ENCODE measurements around the gene RBPJL. TPM values are rescaled to one million over a fixed set of nuclear protein-coding genes. Genes with fewer than 3 reads are reported as not detected.

RBPJL gene
- total RNA-seq, 1 experiment from 2014 or later = not detected

- intact Hi-C loops (cut with micrococcal nuclease; ENCODE audit: unreplicated experiment) = no loop called here
- BruUV-seq (replicated peaks) = no TSS peak
- H3K4me3 ChIP-seq (ENCODE audit: low read depth, low read length, poor library complexity, severe bottlenecking) = no peak overlapping the region
- H3K4me1 ChIP-seq (ENCODE audit: insufficient read depth, low read length, poor library complexity, severe bottlenecking) = peaks cover 47% of the 10 kb centered on the region
- CTCF ChIA-PET = no interaction called here
- H3K36me3 ChIP-seq (ENCODE audit: insufficient read depth, low read length, poor library complexity, severe bottlenecking) = no peaks in the 10 kb centered on the region
- TF ChIP-seq, protein P1, sequence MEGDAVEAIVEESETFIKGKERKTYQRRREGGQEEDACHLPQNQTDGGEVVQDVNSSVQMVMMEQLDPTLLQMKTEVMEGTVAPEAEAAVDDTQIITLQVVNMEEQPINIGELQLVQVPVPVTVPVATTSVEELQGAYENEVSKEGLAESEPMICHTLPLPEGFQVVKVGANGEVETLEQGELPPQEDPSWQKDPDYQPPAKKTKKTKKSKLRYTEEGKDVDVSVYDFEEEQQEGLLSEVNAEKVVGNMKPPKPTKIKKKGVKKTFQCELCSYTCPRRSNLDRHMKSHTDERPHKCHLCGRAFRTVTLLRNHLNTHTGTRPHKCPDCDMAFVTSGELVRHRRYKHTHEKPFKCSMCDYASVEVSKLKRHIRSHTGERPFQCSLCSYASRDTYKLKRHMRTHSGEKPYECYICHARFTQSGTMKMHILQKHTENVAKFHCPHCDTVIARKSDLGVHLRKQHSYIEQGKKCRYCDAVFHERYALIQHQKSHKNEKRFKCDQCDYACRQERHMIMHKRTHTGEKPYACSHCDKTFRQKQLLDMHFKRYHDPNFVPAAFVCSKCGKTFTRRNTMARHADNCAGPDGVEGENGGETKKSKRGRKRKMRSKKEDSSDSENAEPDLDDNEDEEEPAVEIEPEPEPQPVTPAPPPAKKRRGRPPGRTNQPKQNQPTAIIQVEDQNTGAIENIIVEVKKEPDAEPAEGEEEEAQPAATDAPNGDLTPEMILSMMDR (conservative IDR thresholded peaks at IDR 0.05; ENCODE audit: low read depth, low read length) = no peak
- TF ChIP-seq EZH2 (IDR thresholded peaks at IDR 0.05; ENCODE audit: borderline replicate concordance, low read depth, low read length, poor library complexity, severe bottlenecking) = no peak
- no peak for DNase-seq (ENCODE audit: low spot score)
- no peaks in the 10 kb centered on the region for H3K9me3 ChIP-seq (ENCODE audit: low read depth, low read length, poor library complexity, severe bottlenecking)
- POLR2A ChIA-PET (ENCODE audit: low non-redundant PET) = interaction anchor here (0.5 kb wide), 1 partner anchor 181 kb away, joined by 9 read pairs; no protein-coding TSS in a partner anchor
- H3K27ac ChIP-seq (ENCODE audit: low read depth, low read length, poor library complexity, severe bottlenecking) = no peak overlapping the region
- no peaks in the 10 kb centered on the region for H3K27me3 ChIP-seq (replicated peaks; ENCODE audit: insufficient read depth, low read depth, low read length, poor library complexity)
Measured at GRCh38 chr20:45346291-45346718, 39.7 kb downstream of the RBPJL start.

DNA sequence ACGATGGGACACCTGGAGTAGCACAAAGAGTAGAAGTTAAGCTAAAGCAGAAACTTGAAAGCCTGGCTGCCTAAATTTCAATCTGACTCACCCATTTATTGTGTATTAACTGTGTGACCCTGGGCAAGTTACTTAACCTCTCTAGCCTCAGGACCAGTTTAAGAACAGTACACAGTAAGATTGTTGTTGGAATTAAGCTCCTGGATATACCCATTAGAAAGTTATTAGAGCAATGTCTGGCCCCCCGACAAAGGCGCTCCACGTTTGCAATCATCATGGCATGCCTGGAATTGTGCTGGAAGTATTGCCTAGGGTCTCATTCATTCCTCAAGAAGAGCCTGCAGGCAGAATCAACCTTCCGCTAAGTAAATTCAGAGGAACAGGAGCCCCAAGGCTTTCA is 40.2 kb downstream of the RBPJL start:
- Histone ChIP-seq H3K27me3 (replicated peaks; ENCODE audit: insufficient read depth, low read depth, low read length, poor library complexity) (no peaks in the 10 kb centered on the region), H3K4me1 (ENCODE audit: insufficient read depth, low read length, poor library complexity, severe bottlenecking) (peaks cover 47% of the 10 kb centered on the region), H3K9me3 (ENCODE audit: low read depth, low read length, poor library complexity, severe bottlenecking) (no peaks in the 10 kb centered on the region), H3K36me3 (ENCODE audit: insufficient read depth, low read length, poor library complexity, severe bottlenecking) (no peaks in the 10 kb centered on the region), H3K27ac (ENCODE audit: low read depth, low read length, poor library complexity, severe bottlenecking) (no peak overlapping the region), H3K4me3 (ENCODE audit: low read depth, low read length, poor library complexity, severe bottlenecking) (peak overlapping the region; percentile 65)
- no peak for TF ChIP-seq EZH2 (IDR thresholded peaks at IDR 0.05; ENCODE audit: borderline replicate concordance, low read depth, low read length, poor library complexity, severe bottlenecking)
- TF ChIP-seq, protein P1 (conservative IDR thresholded peaks at IDR 0.05; ENCODE audit: low read depth, low read length) = no peak
- intact Hi-C loops (cut with micrococcal nuclease; ENCODE audit: unreplicated experiment) = no loop called here
- no TSS peak for BruUV-seq (replicated peaks)
- no peak for DNase-seq (ENCODE audit: low spot score)
- ChIA-PET CTCF (no interaction called here), POLR2A (ENCODE audit: low non-redundant PET) (interaction anchor here (0.6 kb wide), 1 partner anchor 16 kb away, joined by 4 read pairs; the partner anchor contains the start of gene SYS1)

GRCh38 chr20:45347297-45347935 is 40.8 kb downstream of the RBPJL start:
- Histone ChIP-seq H3K9me3 (ENCODE audit: low read depth, low read length, poor library complexity, severe bottlenecking) (no peaks in the 10 kb centered on the region), H3K4me1 (ENCODE audit: insufficient read depth, low read length, poor library complexity, severe bottlenecking) (peaks cover 47% of the 10 kb centered on the region), H3K36me3 (ENCODE audit: insufficient read depth, low read length, poor library complexity, severe bottlenecking) (no peaks in the 10 kb centered on the region), H3K27ac (ENCODE audit: low read depth, low read length, poor library complexity, severe bottlenecking) (peak overlapping the region; percentile 85), H3K27me3 (replicated peaks; ENCODE audit: insufficient read depth, low read depth, low read length, poor library complexity) (no peaks in the 10 kb centered on the region), H3K4me3 (ENCODE audit: low read depth, low read length, poor library complexity, severe bottlenecking) (peak overlapping the region; percentile 65)
- TSS peak; percentile 56 for BruUV-seq (replicated peaks)
- DNase-seq (ENCODE audit: low spot score) = no peak
- no peak for TF ChIP-seq EZH2 (IDR thresholded peaks at IDR 0.05; ENCODE audit: borderline replicate concordance, low read depth, low read length, poor library complexity, severe bottlenecking)
- TF ChIP-seq, protein P1 (conservative IDR thresholded peaks at IDR 0.05; ENCODE audit: low read depth, low read length) = no peak
- ChIA-PET CTCF (interaction anchor here (0.8 kb wide), 1 partner anchor 16 kb away, joined by 3 read pairs; the partner anchor contains the start of gene SYS1), POLR2A (ENCODE audit: low non-redundant PET) (interaction anchor here (0.6 kb wide), 1 partner anchor 15 kb away, joined by 4 read pairs; the partner anchor contains the start of gene SYS1)
- intact Hi-C loops (cut with micrococcal nuclease; ENCODE audit: unreplicated experiment) = no loop called here

Data from A673 (cell line).